SH-SY5Y (cell line): ENCODE data around the gene EIPR1.

Experiments used
- GATA2 ChIP-seq: IDR thresholded peaks from 2 replicates; pipeline ENCODE4 v1.6.1; 2011; ENCODE audit warnings: mild to moderate bottlenecking, low read depth, low read length
- GATA3 ChIP-seq: IDR thresholded peaks from 2 replicates; pipeline ENCODE4 v1.6.1; 2011; ENCODE audit warnings: low read depth, mild to moderate bottlenecking, low read length, moderate library complexity

EIPR1 gene

GRCh38 chr2:3243804-3244203 is 133.8 kb downstream of the EIPR1 start:
- no peak for TF ChIP-seq GATA3

DNA sequence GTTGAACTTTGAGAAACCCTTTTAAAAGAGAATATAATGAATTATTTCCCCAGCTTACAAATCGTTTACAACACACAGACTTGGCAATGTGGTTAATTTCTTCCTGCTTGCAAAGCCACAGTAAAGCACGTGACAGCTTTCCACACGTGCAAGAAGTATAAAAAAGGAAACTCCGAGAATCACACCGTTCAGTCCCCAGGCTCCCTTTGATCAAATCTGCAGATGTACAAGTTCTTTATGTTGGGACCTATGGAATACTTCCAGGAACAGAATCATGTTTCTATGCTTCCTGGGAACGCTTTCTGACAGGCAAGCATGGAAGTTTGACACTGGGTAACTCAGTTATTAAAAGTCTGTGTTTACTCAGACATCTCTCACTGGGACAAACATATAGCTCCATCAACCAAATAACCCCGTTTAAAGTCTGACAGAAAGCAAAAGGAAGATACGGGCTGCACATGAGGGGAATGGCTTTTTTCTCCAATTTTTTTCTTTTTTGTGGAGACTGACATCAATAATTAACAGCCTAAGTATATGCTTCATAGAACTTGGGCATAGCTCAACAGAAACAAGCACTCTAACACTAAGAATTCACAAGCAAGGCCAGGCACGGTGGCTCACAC is 134.8 kb downstream of the EIPR1 start:
- TF ChIP-seq GATA3 (no peak), GATA2 (no peak)

DNA sequence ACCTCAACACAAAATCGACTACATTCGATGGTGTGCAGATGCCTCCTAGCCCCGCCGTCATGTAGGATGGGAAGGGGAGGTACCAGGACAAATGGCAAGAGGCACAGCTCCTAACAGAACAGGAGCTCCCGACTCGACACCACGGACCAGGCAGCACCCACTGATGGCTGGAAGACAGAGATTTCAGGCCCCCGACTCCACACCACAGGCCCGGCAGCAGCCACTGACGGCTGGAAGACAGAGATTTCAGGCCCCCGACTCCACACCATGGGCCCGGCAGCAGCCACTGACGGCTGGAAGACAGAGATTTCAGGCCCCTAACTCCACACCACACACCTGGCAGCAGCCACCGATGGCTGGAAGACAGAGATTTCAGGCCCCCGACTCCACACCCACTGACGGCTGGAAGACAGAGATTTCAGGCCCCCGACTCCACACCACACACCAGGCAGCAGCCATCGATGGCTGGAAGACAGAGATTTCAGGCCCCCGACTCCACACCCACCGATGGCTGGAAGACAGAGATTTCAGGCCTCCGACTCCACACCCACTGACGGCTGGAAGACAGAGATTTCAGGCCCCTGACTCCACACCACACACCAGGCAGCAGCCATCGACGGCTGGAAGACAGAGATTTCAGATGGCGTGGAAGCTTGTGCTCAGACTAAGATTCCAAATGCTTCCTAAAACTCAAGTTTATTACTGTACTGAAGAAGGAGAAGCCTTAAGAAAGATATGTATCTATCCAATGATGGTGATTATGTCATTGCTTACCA is 135.5 kb downstream of the EIPR1 start:
- TF ChIP-seq GATA3 (no peak), GATA2 (no peak)

DNA sequence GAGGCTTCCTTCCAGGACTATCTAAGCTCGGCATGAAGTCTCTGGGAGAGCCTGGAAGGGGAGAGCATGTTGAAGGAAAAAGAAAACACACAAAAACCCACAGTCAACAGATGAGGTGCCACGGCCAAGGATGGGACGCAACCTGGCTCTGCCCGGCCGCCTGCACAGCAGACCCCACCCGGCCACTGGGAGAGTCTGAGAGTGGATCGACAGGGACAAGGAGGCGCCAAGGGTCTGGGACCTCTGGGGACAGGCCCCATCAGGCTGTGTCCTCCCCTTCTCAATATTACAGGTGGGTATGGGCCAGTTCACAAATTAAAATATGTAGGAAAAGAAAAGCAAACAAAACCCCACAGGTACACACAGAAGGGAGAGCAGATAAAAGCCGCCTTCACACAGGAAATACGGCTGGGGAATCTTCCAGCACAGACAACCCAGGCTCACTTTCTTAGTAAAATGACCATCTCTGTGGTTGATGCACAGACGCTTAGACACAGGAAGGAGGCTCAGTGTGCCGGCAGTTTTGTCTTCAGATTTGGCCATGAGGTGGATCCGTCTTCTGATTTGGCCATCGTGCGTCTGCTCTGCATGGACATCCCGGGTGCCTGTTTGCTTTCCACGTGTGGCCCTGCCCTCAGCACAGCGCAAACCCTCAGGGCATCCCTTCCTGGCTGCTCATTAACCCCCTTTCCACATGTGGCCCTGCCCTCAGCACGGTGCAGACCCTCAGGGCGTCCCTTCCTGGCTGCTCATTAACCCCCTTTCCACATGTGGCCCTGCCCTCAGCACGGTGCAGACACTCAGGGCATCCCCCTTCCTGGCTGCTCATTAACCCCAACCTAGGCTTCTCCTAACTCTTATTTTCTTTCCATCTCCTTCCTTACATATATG is 138.4 kb downstream of the EIPR1 start:
- no peak for TF ChIP-seq GATA3
- no peak for TF ChIP-seq GATA2

- no peak for TF ChIP-seq GATA3
- no peak for TF ChIP-seq GATA2
These were observed 141.1 kb downstream of the EIPR1 start for GRCh38 chr2:3236300-3237045.

DNA sequence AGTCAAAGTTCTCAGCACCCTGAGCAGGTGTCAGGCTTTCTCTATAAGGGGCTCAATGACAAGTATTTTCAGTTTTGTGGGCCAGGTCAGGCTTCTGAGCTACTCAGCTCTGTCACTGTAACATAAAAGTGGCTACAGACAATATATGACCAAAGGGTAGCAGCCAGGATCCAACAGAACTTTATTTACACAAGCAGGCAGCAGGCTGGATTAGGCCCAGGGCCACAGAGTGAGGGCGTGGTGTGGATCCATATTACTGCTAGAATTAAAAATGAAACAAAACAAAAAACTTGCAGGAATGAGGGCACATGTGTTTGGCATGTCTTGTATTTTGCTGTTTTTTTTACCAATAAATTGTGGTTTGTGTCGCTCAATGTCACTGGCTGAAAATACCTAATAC is 143.7 kb downstream of the EIPR1 start:
- TF ChIP-seq GATA3 (no peak), GATA2 (no peak)

- TF ChIP-seq GATA3: no peak
- TF ChIP-seq GATA2: no peak
These were observed 148.4 kb downstream of the EIPR1 start for GRCh38 chr2:3229221-3229620.

GRCh38 chr2:3224681-3225080 is 152.9 kb downstream of the EIPR1 start:
- TF ChIP-seq GATA3: no peak
- no peak for TF ChIP-seq GATA2

- TF ChIP-seq GATA3: no peak
- no peak for TF ChIP-seq GATA2
These were observed 154.3 kb downstream of the EIPR1 start for GRCh38 chr2:3223080-3223923.

DNA sequence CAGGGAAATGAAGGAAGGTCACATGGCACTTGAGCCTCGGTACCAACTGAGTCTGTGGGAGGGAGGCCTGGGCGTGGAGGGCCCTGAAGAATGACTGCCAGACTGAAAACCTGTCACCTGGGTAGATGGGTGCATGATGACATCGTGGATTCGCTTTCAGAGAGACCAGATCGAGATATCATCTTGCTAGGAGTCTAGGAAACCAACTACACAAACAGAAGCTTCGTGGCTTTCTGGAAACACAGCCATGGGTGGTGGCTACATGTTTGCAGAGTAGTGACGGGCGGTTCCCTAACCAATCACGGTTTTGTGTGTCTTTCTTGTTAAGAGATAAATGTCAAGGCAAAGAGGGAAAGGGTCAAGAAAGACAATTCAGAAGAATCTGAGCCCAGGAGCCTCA is 155.0 kb downstream of the EIPR1 start:
- TF ChIP-seq GATA3: no peak
- TF ChIP-seq GATA2: no peak

GRCh38 chr2:3219536-3219935 is 158.1 kb downstream of the EIPR1 start:
- TF ChIP-seq GATA3 (no peak), GATA2 (no peak)

- TF ChIP-seq GATA2: no peak
- no peak for TF ChIP-seq GATA3
These were observed 160.0 kb downstream of the EIPR1 start for GRCh38 chr2:3217646-3218045.
